Measurements from ENCODE around the gene NDUFA9. TPM values are rescaled to one million over a fixed set of nuclear protein-coding genes. Genes with fewer than 3 reads are reported as not detected.

Gene NDUFA9
- total RNA-seq, 1 donor from 2014 or later = 68.5 TPM

DNA sequence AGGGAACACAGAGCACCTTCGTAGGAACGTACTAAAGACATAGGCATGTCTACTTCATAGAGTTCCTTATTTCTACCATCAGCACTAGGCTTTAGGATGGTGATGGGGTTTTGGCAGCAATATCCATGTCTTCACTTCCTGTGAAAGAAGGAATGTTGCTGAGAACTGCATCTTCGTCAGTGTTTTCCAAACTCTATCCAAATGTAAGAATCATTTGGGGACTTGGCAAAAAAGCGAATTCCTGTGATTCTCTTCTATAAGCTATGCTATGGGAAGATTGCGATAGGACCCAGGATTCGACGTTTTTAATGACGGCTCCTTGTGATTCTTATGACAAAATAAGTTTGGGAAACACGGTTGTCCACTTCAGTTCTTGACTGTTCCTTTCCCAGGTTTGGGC lies 39.8 kb upstream of the NDUFA9 start:
- H3K9me3 ChIP-seq = no peaks in the 10 kb centered on the region
- no peak for ATAC-seq
- H3K27me3 ChIP-seq (ENCODE audit: low read depth) = no peaks in the 10 kb centered on the region
- H3K36me3 ChIP-seq = peaks cover 54% of the 10 kb centered on the region
- no peak for TF ChIP-seq CTCF (IDR thresholded peaks at IDR 0.05)
- H3K27ac ChIP-seq = no peak overlapping the region
- no peak for DNase-seq
- H3K4me1 ChIP-seq = peaks cover 10% of the 10 kb centered on the region
- no peak overlapping the region for H3K4me3 ChIP-seq
- intact Hi-C loops (cut with DNase I) = no loop called here

- H3K27ac ChIP-seq = no peak overlapping the region
- no peak for DNase-seq
- H3K27me3 ChIP-seq (ENCODE audit: low read depth) = no peaks in the 10 kb centered on the region
- intact Hi-C loops (cut with DNase I) = no loop called here
- H3K36me3 ChIP-seq = peaks cover 67% of the 10 kb centered on the region
- peaks cover 10% of the 10 kb centered on the region for H3K4me1 ChIP-seq
- no peaks in the 10 kb centered on the region for H3K9me3 ChIP-seq
- no peak overlapping the region for H3K4me3 ChIP-seq
- no peak for ATAC-seq
- no peak for TF ChIP-seq CTCF (IDR thresholded peaks at IDR 0.05)
Measured at GRCh38 chr12:4610481-4610880, 38.4 kb upstream of the NDUFA9 start.

DNA sequence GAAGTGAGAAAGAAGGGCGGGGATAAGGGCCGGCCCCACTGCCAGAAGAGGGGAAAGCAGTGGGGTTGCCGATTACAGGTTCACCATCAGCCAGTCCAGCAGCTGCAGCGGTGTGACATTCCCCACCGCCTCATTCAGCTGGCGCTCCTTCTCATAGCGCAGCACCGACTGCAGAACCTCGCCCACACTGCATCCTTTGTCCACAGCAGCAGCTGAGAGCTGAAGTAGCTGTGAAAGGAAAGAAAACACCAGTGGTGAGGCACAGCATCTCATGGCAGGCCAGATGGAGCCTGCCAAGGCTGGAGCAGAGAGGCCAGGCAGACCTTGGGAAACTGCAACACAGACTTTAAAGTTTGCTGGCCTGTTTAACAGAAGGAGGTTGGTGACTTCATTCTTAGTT lies 33.2 kb upstream of the NDUFA9 start:
- H3K9me3 ChIP-seq = no peaks in the 10 kb centered on the region
- H3K4me1 ChIP-seq = no peaks in the 10 kb centered on the region
- intact Hi-C loops (cut with DNase I) = no loop called here
- no peak for ATAC-seq
- peaks cover 52% of the 10 kb centered on the region for H3K36me3 ChIP-seq
- DNase-seq = no peak
- no peak overlapping the region for H3K4me3 ChIP-seq
- H3K27me3 ChIP-seq (ENCODE audit: low read depth) = no peaks in the 10 kb centered on the region
- no peak overlapping the region for H3K27ac ChIP-seq
- no peak for TF ChIP-seq CTCF (IDR thresholded peaks at IDR 0.05)

DNA sequence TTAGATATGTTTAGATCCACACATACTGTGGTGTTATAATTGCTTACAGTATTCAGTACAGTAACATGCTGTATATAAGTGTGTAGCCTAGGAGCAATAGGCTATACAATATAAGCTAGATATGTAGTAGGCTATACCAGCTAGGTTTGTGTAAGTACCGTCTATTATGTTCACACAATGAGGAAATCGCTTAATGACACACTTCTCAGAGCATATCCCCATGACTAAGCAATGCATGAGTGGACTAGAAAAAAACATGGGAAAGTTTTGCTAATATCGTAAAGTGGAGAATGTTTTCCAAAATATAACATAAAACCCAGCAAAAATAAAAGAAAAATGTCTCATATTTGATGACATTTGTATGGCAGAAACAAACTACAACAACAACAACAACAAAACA lies 27.4 kb upstream of the NDUFA9 start:
- no peaks in the 10 kb centered on the region for H3K27me3 ChIP-seq (ENCODE audit: low read depth)
- no peaks in the 10 kb centered on the region for H3K36me3 ChIP-seq
- no peaks in the 10 kb centered on the region for H3K9me3 ChIP-seq
- DNase-seq (no peak), ATAC-seq (no peak)
- no peak overlapping the region for H3K4me3 ChIP-seq
- TF ChIP-seq CTCF (IDR thresholded peaks at IDR 0.05) = no peak
- H3K27ac ChIP-seq = no peak overlapping the region
- intact Hi-C loops (cut with DNase I) = no loop called here
- no peaks in the 10 kb centered on the region for H3K4me1 ChIP-seq

- H3K4me3 ChIP-seq = no peak overlapping the region
- no peaks in the 10 kb centered on the region for H3K36me3 ChIP-seq
- TF ChIP-seq CTCF (IDR thresholded peaks at IDR 0.05) = no peak
- intact Hi-C loops (cut with DNase I) = no loop called here
- H3K27ac ChIP-seq = no peak overlapping the region
- no peaks in the 10 kb centered on the region for H3K4me1 ChIP-seq
- ATAC-seq (no peak), DNase-seq (no peak)
- no peaks in the 10 kb centered on the region for H3K9me3 ChIP-seq
- H3K27me3 ChIP-seq (ENCODE audit: low read depth) = no peaks in the 10 kb centered on the region
Measured at GRCh38 chr12:4626543-4626942, 22.4 kb upstream of the NDUFA9 start.

GRCh38 chr12:4628406-4628805 lies 20.5 kb upstream of the NDUFA9 start:
- DNase-seq (no peak), ATAC-seq (no peak)
- intact Hi-C loops (cut with DNase I) = no loop called here
- H3K4me1 ChIP-seq = no peaks in the 10 kb centered on the region
- H3K9me3 ChIP-seq = no peaks in the 10 kb centered on the region
- H3K27ac ChIP-seq = no peak overlapping the region
- H3K36me3 ChIP-seq = no peaks in the 10 kb centered on the region
- TF ChIP-seq CTCF (IDR thresholded peaks at IDR 0.05) = no peak
- H3K27me3 ChIP-seq (ENCODE audit: low read depth) = no peaks in the 10 kb centered on the region
- no peak overlapping the region for H3K4me3 ChIP-seq

All from lower lobe of right lung (tissue), 2 donors.